Measurements from ENCODE around the gene TPTE2.

GRCh38 chr13:19575230-19575629, 13.9 kb upstream of the TPTE2 start:
- TF ChIP-seq POLR2A (IDR thresholded peaks at IDR 0.05; ENCODE audit: low read depth, low read length) (no peak), POLR2AphosphoS5 (IDR thresholded peaks at IDR 0.05; ENCODE audit: low read depth, low read length) (no peak)
